Right lobe of liver (tissue), 6 donors: ENCODE results near the gene MUSTN1. TPM values are rescaled to one million over a fixed set of nuclear protein-coding genes. Genes with fewer than 3 reads are reported as not detected.

Source experiments
- ATAC-seq, 4 donors: fragments of 200-7000 bp; cut with Tn5 transposase; one replicate each; pipeline ENCODE4 v1.9.1; 2020; ENCODE audit warnings: mild to moderate bottlenecking in 4 of 4, moderate library complexity in 4 of 4
- DNase-seq, 3 donors: peaks; one replicate each; pipeline ENCODE4 v3.0.0-alpha.2; 2020
- H3K27ac ChIP-seq, 3 donors: fragments of 200-600 bp; one replicate each; pipeline ENCODE4 v1.8.0; 2022
- H3K27me3 ChIP-seq, 2 donors: fragments of 200-600 bp; one replicate each; pipeline ENCODE4 v1.8.0; 2022
- H3K36me3 ChIP-seq, 4 donors: fragments of 200-600 bp; sonication (generic) in 1 of 4; one replicate each; pipeline versions ENCODE4 v1.5.1 to v1.8.0; 2017 to 2022; ENCODE audit warnings: control low read depth in 1 of 4
- H3K4me1 ChIP-seq, 4 donors: fragments of 200-600 bp; sonication (generic) in 1 of 4; one replicate each; pipeline versions ENCODE4 v1.5.1 to v1.8.0; 2017 to 2022; ENCODE audit warnings: control low read depth in 1 of 4
- H3K4me3 ChIP-seq, 3 donors: fragments of 200-600 bp; one replicate each; pipeline ENCODE4 v1.8.0; 2022
- H3K9me3 ChIP-seq, 4 donors: fragments of 200-600 bp; sonication (generic) in 1 of 4; one replicate each; pipeline versions ENCODE4 v1.5.1 to v1.8.0; 2017 to 2022; ENCODE audit warnings: control low read depth in 1 of 4
- POLR2A ChIP-seq: fragments of 450-650 bp; IDR thresholded peaks from one replicate; pipeline ENCODE4 v1.6.1; 2017; ENCODE audit warnings: antibody characterized with exemption, mild to moderate bottlenecking
- WGBS: methylation state at CpG from one replicate; pipeline ENCODE4 v1.1.6; 2018; ENCODE audit warnings: low coverage, low lambda C conversion rate; ENCODE audit not compliant: insufficient coverage; ENCODE audit errors: missing lambda C conversion rate; 5-methylcytosine and 5-hydroxymethylcytosine counted together
- intact Hi-C, 2 donors: fragments of 100-400 bp; cut with DNase I; formaldehyde crosslinking; loops; one replicate each; pipeline versions ENCODE4 v1.11.2 to v1.14.1; 2022
- microRNA-seq, 2 donors: library from miRNA; unstranded; fragments of <30 nt; microRNA quantifications; one replicate each; pipeline ENCODE4, GENCODE V29; 2019 to 2020
- small RNA-seq, 2 experiments: library from RNA; depleted of rRNA; stranded (forward); fragments of <200 nt; gene quantifications; one replicate each; pipeline ENCODE3, GENCODE V24; 2016
- total RNA-seq, 6 experiments: library from RNA; depleted of rRNA in 2 of 6; stranded (reverse); fragments of >200 nt in 2 of 6; fragmentation: NEBNext Ultra II Directional in 3 of 6; extraction: Animal tissue kit (Norgen Biotek cat#: 25700) in 3 of 6; gene quantifications; one replicate each; pipeline versions ENCODE4 v1.1.0 to v1.2.4, GENCODE V29; 2016 to 2023
- TF ChIP-seq, protein P1 (sequence below), 4 donors: fragments of 200-600 bp in 3 of 4; fragments of 450-650 bp in 1 of 4; IDR thresholded peaks; one replicate each; pipeline versions ENCODE4 v1.5.1 to v1.8.0; 2016 to 2022; ENCODE audit warnings: antibody characterized with exemption in 4 of 4, mild to moderate bottlenecking in 2 of 4
- donor health status: DM: no; HTN: yes; CAD: no.
- donor health status: DM: no; HTN: no; CAD: no.
- donor health status: DM: no; HTN: no; CAD: no.
- donor health status: DM: no; HTN: yes; CAD: no.
- donor health status: DM: no; HTN: yes; CAD: no.

Gene MUSTN1
- total RNA-seq, 6 experiments from 2014 or later = 0.59 to 9.9 (median 5.7) TPM; not detected in 2

DNA sequence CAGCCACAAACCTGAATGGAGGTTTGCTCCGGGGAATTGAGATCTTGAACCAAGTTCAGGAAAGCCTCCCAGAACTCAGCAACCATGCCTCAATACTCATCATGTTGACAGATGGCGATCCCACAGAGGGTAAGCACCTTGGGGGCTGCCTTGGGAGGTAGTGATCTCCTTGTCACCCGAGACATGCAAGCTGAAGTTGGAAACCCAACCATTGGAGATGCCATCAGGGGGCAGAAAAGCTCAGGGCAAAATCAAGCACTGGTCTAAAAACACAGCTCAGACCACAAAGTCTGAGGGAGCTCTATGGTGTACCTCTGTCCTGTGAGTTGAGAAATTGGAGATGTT lies 51.6 kb downstream of the MUSTN1 start:
- DNase-seq (no peak), ATAC-seq (no peak)
- Histone ChIP-seq H3K9me3 (no peaks in the 10 kb centered on the region), H3K27ac (no peak overlapping the region), H3K4me3 (no peak overlapping the region), H3K27me3 (no peaks in the 10 kb centered on the region), H3K36me3 (peaks cover 0 to 57% (median 18%) of the 10 kb centered on the region in 4 donors), H3K4me1 (peaks cover 0 to 74% (median 33%) of the 10 kb centered on the region in 4 donors)
- 52% methylated on average over 3 of the region's 3 CpGs for WGBS
- TF ChIP-seq, protein P1, sequence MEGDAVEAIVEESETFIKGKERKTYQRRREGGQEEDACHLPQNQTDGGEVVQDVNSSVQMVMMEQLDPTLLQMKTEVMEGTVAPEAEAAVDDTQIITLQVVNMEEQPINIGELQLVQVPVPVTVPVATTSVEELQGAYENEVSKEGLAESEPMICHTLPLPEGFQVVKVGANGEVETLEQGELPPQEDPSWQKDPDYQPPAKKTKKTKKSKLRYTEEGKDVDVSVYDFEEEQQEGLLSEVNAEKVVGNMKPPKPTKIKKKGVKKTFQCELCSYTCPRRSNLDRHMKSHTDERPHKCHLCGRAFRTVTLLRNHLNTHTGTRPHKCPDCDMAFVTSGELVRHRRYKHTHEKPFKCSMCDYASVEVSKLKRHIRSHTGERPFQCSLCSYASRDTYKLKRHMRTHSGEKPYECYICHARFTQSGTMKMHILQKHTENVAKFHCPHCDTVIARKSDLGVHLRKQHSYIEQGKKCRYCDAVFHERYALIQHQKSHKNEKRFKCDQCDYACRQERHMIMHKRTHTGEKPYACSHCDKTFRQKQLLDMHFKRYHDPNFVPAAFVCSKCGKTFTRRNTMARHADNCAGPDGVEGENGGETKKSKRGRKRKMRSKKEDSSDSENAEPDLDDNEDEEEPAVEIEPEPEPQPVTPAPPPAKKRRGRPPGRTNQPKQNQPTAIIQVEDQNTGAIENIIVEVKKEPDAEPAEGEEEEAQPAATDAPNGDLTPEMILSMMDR (IDR thresholded peaks at IDR 0.05) = no peak
- no peak for TF ChIP-seq POLR2A
- intact Hi-C loops = no loop called here

Small RNA genes within 50 kb of the gene (microRNA-seq; reads per million reads assigned to microRNA genes)
- 0 reads per million in 2 donors for gene MIR8064

Small RNA genes within 50 kb of the gene (small RNA-seq; reads per million reads assigned to genes)
- gene MIR8064 (0 reads per million in 2 experiments), gene MUSTN1 (0 reads per million in 2 experiments)

Other genes starting within 250 kb of the MUSTN1 start
- 10 to 100 TPM; 17.1 to 36.4 (median 27.2) TPM for gene PBRM1, start 149.1 kb downstream of the MUSTN1 start, total RNA-seq
- 10 to 100 TPM; 20.0 to 86.2 (median 41.7) TPM for gene GNL3, start 149.0 kb downstream of the MUSTN1 start, total RNA-seq
- 10 to 100 TPM; 23.0 to 63.1 (median 46.9) TPM for gene GLT8D1, start 129.2 kb downstream of the MUSTN1 start, total RNA-seq
- 100 to 1,000 TPM in 3 of 6 experiments, 10 to 100 TPM in 3; 60.7 to 193 (median 94.1) TPM for gene SPCS1, start 128.9 kb downstream of the MUSTN1 start, total RNA-seq
- 10 to 100 TPM in 5 of 6 experiments, 1 to 10 TPM in 1; 7.3 to 18.9 (median 14.8) TPM for gene NEK4, start 64.1 kb downstream of the MUSTN1 start, total RNA-seq
- 1,000 to 10,000 TPM in 4 of 6 experiments, 100 to 1,000 TPM in 2; 376 to 1,846 (median 1,201) TPM for gene ITIH1, start 57.4 kb downstream of the MUSTN1 start, total RNA-seq
- 1,000 to 10,000 TPM in 3 of 6 experiments, 100 to 1,000 TPM in 3; 742 to 1,822 (median 982) TPM for gene ITIH3, start 40.2 kb downstream of the MUSTN1 start, total RNA-seq
- gene ITIH4, start 4.3 kb downstream of the MUSTN1 start, total RNA-seq = 1,000 to 10,000 TPM; 1,573 to 4,137 (median 3,531) TPM
- gene STIMATE, start 62.5 kb upstream of the MUSTN1 start, total RNA-seq = 10 to 100 TPM; 17.4 to 48.5 (median 33.8) TPM
- gene SFMBT1, start 211.1 kb upstream of the MUSTN1 start, total RNA-seq = 10 to 100 TPM in 4 of 6 experiments, 1 to 10 TPM in 2; 9.2 to 14.0 (median 10.7) TPM